Islet of Langerhans (tissue), 1 donor: ENCODE data around the gene LYPLAL1.
"Not testable (repeated sequence)": the region's sequence is repeated elsewhere in the genome, so short reads cannot be mapped to it uniquely, and the experiment has no call there.

Source experiments
- FAIRE-seq: peaks from one replicate; lab custom pipeline; 2011; peaks lifted over from hg19 to GRCh38; lab: Jason Lieb, UNC

LYPLAL1 gene

DNA sequence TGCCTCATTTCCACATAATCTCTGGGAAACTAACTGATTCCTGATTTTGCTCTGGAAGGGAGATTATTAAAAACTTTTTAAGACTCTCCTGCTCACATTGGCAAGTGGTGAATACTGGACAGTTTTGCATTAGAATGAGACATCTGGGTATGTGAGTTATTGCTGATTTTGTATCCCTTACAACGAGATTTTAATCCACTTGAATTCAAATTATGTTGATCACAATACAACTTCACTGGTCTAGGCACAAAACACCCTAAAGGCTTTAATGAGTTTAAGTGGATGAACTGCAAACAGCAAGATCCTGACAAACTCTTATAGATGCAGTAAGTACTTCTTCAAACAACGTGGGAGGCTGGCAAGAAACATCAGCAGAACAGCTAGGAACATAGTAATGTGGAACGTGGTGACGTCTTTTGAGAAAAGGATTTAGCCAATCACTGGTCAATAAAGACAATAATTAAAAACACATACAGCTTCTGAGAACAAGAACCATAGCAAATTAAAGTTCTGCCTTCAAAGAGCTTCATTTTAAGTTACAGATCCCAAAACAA, 10.2 kb upstream of the LYPLAL1 start:
- no peak for FAIRE-seq

GRCh38 chr1:219171192-219171935, 2.3 kb upstream of the LYPLAL1 start:
- FAIRE-seq, result no peak

DNA sequence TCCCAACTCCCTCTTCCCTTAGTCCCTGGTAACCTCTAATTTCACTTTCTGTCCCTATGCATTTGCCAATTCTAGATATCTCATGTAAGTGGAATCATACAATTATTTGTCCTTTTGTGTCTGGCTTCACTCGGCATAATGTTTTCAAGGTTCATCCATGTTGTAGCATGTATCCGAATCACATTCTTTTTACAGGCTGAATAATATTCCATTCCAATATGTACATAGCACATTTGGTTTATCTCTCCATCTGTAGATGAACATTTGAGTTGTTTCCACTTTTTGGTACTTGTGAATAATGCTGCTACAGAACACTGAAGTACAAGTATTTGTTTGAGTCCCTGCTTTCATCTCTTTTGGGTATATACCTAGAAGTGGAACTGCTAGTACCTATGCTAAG, 857 bp upstream of the LYPLAL1 start:
- FAIRE-seq, result no peak

- no peak for FAIRE-seq
Observed at GRCh38 chr1:219173434-219173757, 282 bp upstream of the LYPLAL1 start.

- no peak for FAIRE-seq
Observed at GRCh38 chr1:219174460-219175211, 958 bp downstream of the LYPLAL1 start.

DNA sequence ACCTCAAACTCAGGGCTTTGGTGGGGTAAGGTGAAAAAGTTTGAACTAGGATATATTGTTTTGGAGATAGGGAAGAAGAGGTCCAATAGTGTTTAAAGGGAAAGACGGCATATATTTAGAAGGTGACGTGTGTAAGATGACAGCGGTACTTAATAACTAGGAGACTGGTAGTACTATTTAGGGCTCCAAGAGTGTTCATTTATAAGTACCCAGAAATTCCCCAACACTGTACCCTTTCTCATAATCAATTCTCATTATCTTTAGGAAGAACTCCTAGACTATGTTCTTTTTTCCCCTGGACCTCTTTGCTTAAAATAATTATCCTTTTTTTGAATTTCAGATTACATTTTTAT, 1.5 kb downstream of the LYPLAL1 start:
- no peak for FAIRE-seq

GRCh38 chr1:219176168-219176567, 2.5 kb downstream of the LYPLAL1 start:
- no peak for FAIRE-seq

GRCh38 chr1:219177363-219177762, 3.7 kb downstream of the LYPLAL1 start:
- no peak for FAIRE-seq

- FAIRE-seq, result no peak
Observed at GRCh38 chr1:219177940-219178339, 4.3 kb downstream of the LYPLAL1 start.

DNA sequence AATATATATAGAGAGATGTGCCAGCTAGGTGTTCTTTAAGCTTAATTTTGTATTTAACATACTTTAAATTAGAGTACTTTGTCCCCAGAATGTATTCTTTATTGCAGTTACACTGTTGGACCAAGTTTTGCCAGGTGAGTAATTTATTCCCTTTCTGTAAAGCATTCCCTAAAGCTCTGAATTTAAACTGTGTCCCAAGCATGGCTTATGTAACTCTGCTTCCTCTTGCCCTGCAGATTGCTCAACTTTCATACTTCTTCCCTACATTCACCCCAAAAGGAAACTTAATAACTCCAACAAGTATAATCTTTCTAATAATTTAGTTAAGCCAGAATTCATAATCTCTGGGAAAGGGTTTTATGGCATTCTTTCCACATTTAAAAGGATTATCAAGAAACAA, 5.6 kb downstream of the LYPLAL1 start:
- no peak for FAIRE-seq

- no peak for FAIRE-seq
Observed at GRCh38 chr1:219184337-219184736, 10.7 kb downstream of the LYPLAL1 start.

GRCh38 chr1:219185486-219186117, 11.9 kb downstream of the LYPLAL1 start:
- FAIRE-seq, result peak; percentile 60

DNA sequence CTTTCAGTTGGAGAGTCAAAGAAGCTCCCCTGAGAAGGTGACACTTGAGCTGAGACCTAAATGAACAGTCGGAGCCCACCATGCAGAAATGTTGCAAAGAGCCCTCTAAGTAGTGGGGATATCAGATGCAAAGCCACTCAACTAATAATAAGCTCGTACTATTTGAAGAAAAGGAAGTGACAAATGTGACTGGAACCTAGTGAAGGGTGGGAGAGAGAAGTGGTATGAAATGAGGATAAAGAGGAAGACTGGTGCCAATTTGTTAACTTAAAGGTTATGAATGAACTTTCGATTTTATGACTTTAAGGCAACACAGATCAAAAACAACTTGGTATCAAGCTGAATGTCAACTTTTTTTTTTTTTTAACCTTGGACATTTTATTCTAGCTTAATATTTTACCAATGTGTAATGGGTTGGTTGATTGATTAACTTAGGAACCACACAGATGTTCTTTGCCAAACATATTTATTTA, 14.7 kb downstream of the LYPLAL1 start:
- FAIRE-seq, result peak; percentile 99

DNA sequence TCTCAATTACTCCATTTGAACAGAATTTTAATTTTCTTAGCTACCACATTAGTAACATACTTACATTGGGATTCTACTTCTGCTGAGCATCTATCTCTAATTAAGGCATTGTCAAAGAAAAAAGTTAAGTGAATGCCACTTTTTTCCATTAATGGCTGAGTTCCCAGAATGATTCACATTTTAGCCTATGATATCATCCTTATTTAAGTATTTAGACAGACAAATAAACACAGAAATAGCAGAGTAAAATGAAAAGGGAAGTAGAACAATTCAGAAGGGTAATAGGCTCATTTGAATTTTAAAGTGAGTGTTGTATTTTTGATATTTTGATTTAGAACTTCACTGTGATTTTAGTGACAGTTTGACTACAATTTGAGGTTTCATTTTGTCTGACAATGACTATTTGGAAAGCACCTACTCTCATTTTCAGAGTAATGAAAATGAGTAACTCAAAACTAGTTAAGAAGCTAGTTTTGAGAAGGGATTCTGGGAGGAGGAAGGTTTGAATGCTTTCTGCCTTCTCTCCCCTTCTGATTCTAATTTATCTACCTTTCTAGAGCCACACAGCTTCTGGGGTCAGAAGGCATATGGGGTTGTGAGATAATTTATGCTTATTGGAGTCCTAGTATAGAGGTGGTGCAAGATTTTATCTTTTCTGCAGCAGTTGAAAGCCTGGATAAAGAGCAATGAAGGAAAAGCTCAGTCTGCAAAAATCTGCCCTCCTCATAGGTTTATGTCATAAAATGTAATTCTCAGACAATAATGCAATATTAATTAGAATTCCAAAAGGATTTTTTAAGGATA, 15.5 kb downstream of the LYPLAL1 start:
- FAIRE-seq, result no peak

- FAIRE-seq, result no peak
Observed at GRCh38 chr1:219189952-219190351, 16.3 kb downstream of the LYPLAL1 start.

DNA sequence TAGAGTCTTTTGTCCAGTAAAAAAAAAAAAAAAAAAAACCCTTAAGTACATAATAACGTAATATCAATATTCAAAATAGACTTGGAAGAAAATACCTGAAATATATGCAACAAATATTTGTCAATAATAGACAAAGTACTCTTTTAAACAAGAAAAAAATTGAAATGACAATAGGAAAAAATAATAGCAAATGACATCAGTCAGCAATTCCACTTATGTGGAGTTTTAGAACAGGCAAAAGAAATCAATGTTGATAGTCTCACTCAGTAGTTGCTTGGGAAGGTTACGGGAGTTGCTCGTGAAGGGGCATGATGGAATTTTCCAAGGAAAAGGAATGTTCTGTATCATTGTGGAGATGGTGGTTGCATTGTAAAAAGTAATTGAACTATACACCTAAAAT, 16.9 kb downstream of the LYPLAL1 start:
- FAIRE-seq, result no peak

DNA sequence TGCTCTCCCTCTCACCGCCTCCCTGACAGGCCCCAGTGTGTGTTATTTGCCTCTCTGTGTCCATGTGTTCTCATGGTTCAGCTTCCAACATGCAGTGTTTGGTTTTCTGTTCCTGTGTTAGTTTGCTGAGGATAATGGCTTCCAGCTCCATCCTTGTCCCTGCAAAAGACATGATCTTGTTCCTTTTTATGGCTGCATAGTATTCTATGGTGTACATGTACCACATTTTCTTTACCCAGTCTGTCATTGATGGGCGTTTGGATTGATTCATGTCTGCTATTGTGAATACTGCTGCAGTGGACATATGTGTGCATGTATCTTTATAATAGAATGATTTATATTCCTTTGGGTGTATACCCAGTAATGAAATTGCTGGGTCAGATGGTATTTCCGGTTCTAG, 22.2 kb downstream of the LYPLAL1 start:
- not testable (repeated sequence) for FAIRE-seq

GRCh38 chr1:219201656-219202055, 28.0 kb downstream of the LYPLAL1 start:
- FAIRE-seq, result no peak

DNA sequence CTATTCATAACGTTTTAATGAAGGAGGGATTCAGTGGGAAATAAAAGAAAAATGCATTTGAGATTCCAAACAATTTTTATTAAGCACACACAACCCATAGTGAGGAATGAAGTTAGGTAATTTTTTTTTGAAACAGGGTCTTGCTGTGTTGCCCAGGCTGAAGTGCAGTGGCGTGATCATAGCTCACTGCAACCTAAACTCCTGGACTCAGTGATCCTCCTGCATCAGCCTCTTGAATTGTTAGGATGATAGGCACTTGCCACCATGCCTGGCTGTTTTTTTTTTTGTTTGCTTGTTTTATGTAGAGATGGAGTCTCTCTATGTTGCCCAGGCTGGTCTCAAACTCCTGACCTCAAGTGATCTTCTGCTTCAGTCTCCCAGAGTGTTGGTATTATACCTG, 28.9 kb downstream of the LYPLAL1 start:
- FAIRE-seq, result no peak

GRCh38 chr1:219206350-219206749, 32.7 kb downstream of the LYPLAL1 start:
- FAIRE-seq, result no peak

DNA sequence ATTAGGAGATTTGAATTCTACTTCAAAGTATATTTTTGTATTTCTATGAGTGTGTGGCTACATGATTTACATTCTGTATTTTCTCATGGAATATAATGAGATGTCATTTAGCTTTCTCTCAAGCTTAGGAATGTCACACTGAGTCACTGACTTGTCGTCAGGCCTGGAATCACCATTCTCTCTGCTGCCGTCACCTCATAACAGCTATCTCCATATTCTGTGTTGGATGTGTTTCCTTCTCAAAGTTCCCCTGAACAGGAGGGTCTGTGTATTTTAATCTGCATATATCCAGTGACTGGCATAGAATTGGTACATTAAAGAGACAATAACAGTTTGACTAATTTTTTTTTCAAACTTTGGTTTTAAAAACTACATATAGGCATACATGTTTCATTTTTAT, 35.9 kb downstream of the LYPLAL1 start:
- FAIRE-seq, result no peak

DNA sequence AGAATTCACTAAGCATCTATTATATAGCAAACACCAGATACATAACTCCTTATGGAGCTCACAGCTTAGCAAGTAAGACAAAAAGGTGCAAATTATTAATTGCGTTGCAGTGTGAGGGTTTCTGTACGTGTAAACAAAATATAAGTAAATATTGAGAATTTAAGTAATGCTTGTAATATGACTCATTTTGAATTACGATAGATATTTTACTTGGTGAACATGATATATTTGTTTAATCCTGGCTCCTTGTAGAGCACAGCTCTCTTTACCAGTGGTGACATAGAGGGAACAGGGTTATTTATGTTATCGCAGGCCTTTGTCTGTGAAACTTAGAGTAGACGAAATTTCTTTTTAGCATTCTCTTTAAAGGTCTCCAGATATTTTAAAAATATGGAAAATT, 36.4 kb downstream of the LYPLAL1 start:
- FAIRE-seq, result no peak
